ENCODE results near the gene SRSF6. TPM values are rescaled to one million over a fixed set of nuclear protein-coding genes. Genes with fewer than 3 reads are reported as not detected.

Gene SRSF6
- total RNA-seq, 4 donors from 2014 or later = 18.8 to 29.8 (median 21.0) TPM

GRCh38 chr20:43438578-43439316, 18.9 kb upstream of the SRSF6 start:
- Histone ChIP-seq H3K9me3 (no peaks in the 10 kb centered on the region), H3K27ac (no peak overlapping the region), H3K27me3 (peaks cover 0 to 6% (median 2%) of the 10 kb centered on the region in 3 donors), H3K36me3 (no peaks in the 10 kb centered on the region), H3K4me3 (no peak overlapping the region), H3K4me1 (no peaks in the 10 kb centered on the region)
- no peak for TF ChIP-seq CTCF (IDR thresholded peaks at IDR 0.05 in 4 of 5, conservative IDR thresholded peaks at IDR 0.05 in 1 of 5)
- DNase-seq (no peak), ATAC-seq (no peak)
- in situ Hi-C loops (cut with MboI; ENCODE audit: low sequenced_read_pairs in 4 of 4) (loop anchor here in 2 of 4 donors (25.0 kb wide), 1 partner anchor 649 kb away; no protein-coding TSS in a partner anchor), intact Hi-C loops (cut with DNase I; ENCODE audit: low total_unique reads) (no loop called here)

GRCh38 chr20:43440531-43440930, 17.2 kb upstream of the SRSF6 start:
- intact Hi-C loops (cut with DNase I; ENCODE audit: low total_unique reads) (no loop called here), in situ Hi-C loops (cut with MboI; ENCODE audit: low sequenced_read_pairs in 4 of 4) (loop anchor here in 2 of 4 donors (25.0 kb wide), 1 partner anchor 647 kb away; no protein-coding TSS in a partner anchor)
- no peak for TF ChIP-seq POLR2A (IDR thresholded peaks at IDR 0.05)
- TF ChIP-seq CTCF (IDR thresholded peaks at IDR 0.05 in 4 of 5, conservative IDR thresholded peaks at IDR 0.05 in 1 of 5) = no peak
- H3K36me3 ChIP-seq = no peaks in the 10 kb centered on the region
- H3K9me3 ChIP-seq = no peaks in the 10 kb centered on the region
- no peak for DNase-seq
- no peak overlapping the region for H3K4me3 ChIP-seq
- H3K4me1 ChIP-seq = no peaks in the 10 kb centered on the region
- no peak for ATAC-seq
- H3K27ac ChIP-seq = no peak overlapping the region
- peaks cover 0 to 6% (median 6%) of the 10 kb centered on the region in 3 donors for H3K27me3 ChIP-seq

- intact Hi-C loops (cut with DNase I; ENCODE audit: low total_unique reads) (no loop called here), in situ Hi-C loops (cut with MboI; ENCODE audit: low sequenced_read_pairs in 4 of 4) (loop anchor here in 2 of 4 donors (25.0 kb wide), 1 partner anchor 645 kb away; no protein-coding TSS in a partner anchor)
These were observed 15.3 kb upstream of the SRSF6 start for GRCh38 chr20:43442282-43442880.

GRCh38 chr20:43444107-43444506, 13.6 kb upstream of the SRSF6 start:
- no peak for DNase-seq
- Histone ChIP-seq H3K27ac (no peak overlapping the region), H3K9me3 (no peaks in the 10 kb centered on the region), H3K27me3 (peaks cover 0 to 6% (median 6%) of the 10 kb centered on the region in 3 donors), H3K4me1 (no peaks in the 10 kb centered on the region), H3K4me3 (no peak overlapping the region), H3K36me3 (no peaks in the 10 kb centered on the region)
- no peak for ATAC-seq
- TF ChIP-seq POLR2A (IDR thresholded peaks at IDR 0.05) (no peak), CTCF (IDR thresholded peaks at IDR 0.05 in 4 of 5, conservative IDR thresholded peaks at IDR 0.05 in 1 of 5) (no peak)
- in situ Hi-C loops (cut with MboI; ENCODE audit: low sequenced_read_pairs in 4 of 4) (loop anchor here in 2 of 4 donors (25.0 kb wide), 1 partner anchor 643 kb away; no protein-coding TSS in a partner anchor), intact Hi-C loops (cut with DNase I; ENCODE audit: low total_unique reads) (no loop called here)

More at GRCh38 chr20:43442282-43442880, 15.3 kb upstream of the SRSF6 start:
- DNase-seq (no peak), ATAC-seq (no peak)
- H3K4me1 ChIP-seq = no peaks in the 10 kb centered on the region
- no peak overlapping the region for H3K27ac ChIP-seq
- no peaks in the 10 kb centered on the region for H3K36me3 ChIP-seq
- TF ChIP-seq POLR2A (IDR thresholded peaks at IDR 0.05) (no peak), CTCF (IDR thresholded peaks at IDR 0.05 in 4 of 5, conservative IDR thresholded peaks at IDR 0.05 in 1 of 5) (no peak)
- no peaks in the 10 kb centered on the region for H3K9me3 ChIP-seq
- H3K4me3 ChIP-seq = no peak overlapping the region
- H3K27me3 ChIP-seq = peaks cover 0 to 6% (median 6%) of the 10 kb centered on the region in 3 donors
